T47D (cell line): ENCODE measurements around the gene MTHFD1L.

Source experiments
- DNase-seq, 2 experiments: peaks; one replicate each; pipeline versions ENCODE4 v3.0.0 to v3.0.0-alpha.2; 2011 to 2012; ENCODE audit warnings: low read depth in 1 of 2, low spot score in 1 of 2
- JUND ChIP-seq: IDR thresholded peaks from 2 replicates; pipeline ENCODE4 v1.6.1; 2012; ENCODE audit warnings: low read depth
- in situ Hi-C: cut with HindIII; loops from 2 replicates; pipeline ENCODE4 v1.10.0; 2016; ENCODE audit warnings: low sequenced_read_pairs, low pct_unique_long_range_greater_than_20kb

MTHFD1L gene

GRCh38 chr6:150934380-150934779 lies 68.9 kb downstream of the MTHFD1L start:
- in situ Hi-C loops = no loop called here
- TF ChIP-seq JUND = no peak
- DNase-seq = no peak

DNA sequence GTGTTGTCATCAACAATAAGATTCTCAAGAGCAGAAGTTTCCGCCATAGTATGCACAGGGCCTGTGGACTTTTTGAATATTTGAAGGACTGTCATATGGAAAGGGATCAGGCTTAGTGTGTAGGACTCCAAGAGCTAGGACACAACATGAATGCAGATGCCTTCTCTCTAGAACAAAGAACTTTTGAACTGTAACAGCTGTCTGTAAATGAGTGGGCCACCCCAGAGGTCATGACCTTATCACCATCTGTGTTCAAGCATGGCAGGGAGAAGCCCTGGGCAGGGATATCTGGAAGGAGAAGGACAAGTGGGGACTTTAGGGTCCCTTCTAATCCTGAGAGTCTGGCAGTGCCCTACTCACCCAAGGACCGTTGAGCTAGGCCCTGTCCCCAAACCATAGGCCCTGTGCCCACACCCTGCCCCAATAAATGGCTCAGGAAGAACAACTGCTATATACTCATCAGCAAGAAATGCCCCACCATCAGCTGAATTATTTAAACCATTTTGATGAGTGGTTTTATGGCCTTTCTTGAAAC lies 70.6 kb downstream of the MTHFD1L start:
- no peak for DNase-seq
- TF ChIP-seq JUND = no peak
- in situ Hi-C loops = no loop called here

GRCh38 chr6:150937132-150937906 lies 71.8 kb downstream of the MTHFD1L start:
- no peak for DNase-seq
- in situ Hi-C loops = no loop called here
- no peak for TF ChIP-seq JUND

DNA sequence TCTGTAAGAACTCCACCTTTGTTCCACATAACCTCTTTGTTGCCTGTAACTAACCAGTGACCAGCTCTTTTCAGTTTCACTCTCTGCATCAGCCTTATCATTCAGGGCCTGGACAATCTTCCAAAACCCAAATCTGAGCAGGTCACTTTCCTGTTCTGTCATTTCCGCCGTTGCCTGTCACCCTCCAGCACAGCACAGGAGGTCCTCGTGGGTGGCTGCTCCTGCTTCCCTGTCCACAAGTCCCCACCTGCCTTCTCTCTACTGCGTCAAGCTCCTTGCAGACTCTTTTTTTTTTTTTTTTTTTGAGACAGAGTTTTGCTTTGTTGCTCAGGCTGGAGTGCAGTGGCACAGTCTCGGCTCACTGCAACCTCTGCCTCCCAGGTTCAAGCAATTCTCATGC lies 73.9 kb downstream of the MTHFD1L start:
- DNase-seq = no peak
- no peak for TF ChIP-seq JUND
- in situ Hi-C loops = no loop called here

DNA sequence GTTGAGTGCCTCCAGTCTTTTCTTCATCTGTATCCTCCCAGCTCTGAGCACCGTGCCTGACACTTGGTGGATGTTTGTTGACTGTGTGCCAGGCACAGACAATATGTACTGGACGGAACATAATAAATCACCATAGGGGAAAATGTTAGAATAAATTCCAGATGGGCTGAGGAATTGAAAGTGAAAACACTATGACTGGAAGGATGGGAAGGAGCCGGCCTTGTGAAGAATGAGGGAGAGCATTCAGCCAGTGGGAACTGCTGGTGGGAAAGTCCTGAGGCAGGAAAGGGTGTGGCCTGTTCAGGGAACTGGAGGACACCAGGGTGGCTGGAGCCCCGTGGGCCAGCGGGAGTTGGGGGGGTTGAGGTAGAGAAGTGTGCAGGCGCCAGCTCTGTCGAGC lies 75.4 kb downstream of the MTHFD1L start:
- in situ Hi-C loops = no loop called here
- TF ChIP-seq JUND = no peak
- DNase-seq = no peak

DNA sequence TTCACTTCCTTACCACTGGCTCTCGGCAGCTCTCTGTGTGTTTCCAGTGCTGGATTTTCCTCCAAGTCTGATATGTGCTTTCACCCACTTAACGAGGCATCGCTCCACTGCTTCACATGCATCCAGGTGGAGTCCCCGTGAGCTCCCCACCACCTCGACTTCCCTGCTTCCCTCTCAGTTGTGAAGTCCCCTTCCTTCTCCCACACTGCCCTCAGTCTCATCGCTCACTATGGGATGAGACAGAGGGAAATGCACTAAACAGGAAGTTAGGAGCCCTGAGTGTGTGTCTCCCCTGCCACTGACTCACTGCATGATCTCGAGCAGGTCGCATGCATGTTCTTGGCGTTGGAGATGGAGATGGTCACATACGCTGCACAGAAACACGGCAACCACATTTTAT lies 84.0 kb downstream of the MTHFD1L start:
- no peak for DNase-seq
- in situ Hi-C loops = no loop called here
- TF ChIP-seq JUND = no peak

DNA sequence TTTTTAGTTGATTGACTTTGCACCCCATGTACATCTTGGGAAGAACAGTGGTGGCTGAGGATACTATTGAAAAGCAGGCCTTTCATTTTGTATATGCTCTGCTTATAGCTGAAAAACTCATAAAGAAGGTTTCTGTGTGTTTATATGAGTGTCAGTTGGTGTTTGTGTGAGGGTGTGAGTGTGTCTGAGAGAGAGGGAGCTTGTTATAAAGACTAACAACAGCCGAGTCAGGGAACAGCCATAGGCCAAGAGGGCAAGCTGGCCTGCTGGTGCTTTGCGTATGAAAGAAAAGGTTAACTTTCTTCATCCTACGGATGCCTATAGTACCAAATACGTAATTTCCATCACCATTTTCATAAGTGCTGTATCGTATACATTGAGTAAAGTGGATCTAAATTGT lies 88.3 kb downstream of the MTHFD1L start:
- no peak for DNase-seq
- in situ Hi-C loops = no loop called here
- TF ChIP-seq JUND = no peak

GRCh38 chr6:150959166-150959565 lies 93.7 kb downstream of the MTHFD1L start:
- no peak for TF ChIP-seq JUND
- DNase-seq = no peak
- in situ Hi-C loops = no loop called here

GRCh38 chr6:150962436-150962835 lies 96.9 kb downstream of the MTHFD1L start:
- no peak for DNase-seq
- TF ChIP-seq JUND = no peak
- in situ Hi-C loops = no loop called here

DNA sequence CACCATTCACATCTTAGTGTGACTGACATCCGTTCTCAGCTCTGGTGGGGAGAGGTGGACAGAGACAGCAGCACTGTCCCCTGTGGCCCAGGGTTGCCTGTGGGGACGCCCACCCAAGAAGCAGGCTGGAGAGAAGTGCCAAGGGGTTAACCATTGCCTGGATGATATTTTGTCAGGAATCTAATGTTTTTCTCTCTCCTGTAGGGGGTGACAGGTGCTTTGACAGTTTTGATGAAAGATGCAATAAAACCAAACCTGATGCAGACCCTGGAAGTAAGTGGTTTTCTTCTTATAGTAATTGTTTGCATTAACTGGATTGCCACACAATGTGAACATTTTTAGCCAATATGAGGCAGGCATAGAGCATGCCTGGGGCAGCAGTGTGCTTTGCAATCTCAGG lies 99.3 kb downstream of the MTHFD1L start:
- no peak for DNase-seq
- TF ChIP-seq JUND = no peak
- in situ Hi-C loops = no loop called here

GRCh38 chr6:150966786-150967185 lies 101.3 kb downstream of the MTHFD1L start:
- in situ Hi-C loops = no loop called here
- DNase-seq = peak in 1 of 2 experiments; percentile 2
- TF ChIP-seq JUND = no peak

- in situ Hi-C loops = no loop called here
- no peak for DNase-seq
- no peak for TF ChIP-seq JUND
These were observed 101.9 kb downstream of the MTHFD1L start for GRCh38 chr6:150967381-150967780.

GRCh38 chr6:150967910-150968309 lies 102.4 kb downstream of the MTHFD1L start:
- in situ Hi-C loops = no loop called here
- DNase-seq = no peak
- no peak for TF ChIP-seq JUND

GRCh38 chr6:150969901-150970300 lies 104.4 kb downstream of the MTHFD1L start:
- TF ChIP-seq JUND = no peak
- in situ Hi-C loops = no loop called here
- no peak for DNase-seq
